Calu3 (cell line): ENCODE data around the gene EIF5A. TPM values are rescaled to one million over a fixed set of nuclear protein-coding genes. Genes with fewer than 3 reads are reported as not detected.

Experiments used
- BruUV-seq: library from RNA; stranded (reverse); fragments of 400-500 nt; replicated peaks from 2 replicates; lab custom pipeline; 2021; lab: Mats Ljungman, UMichigan
- CTCF ChIA-PET: fragments of 300-600 bp; sonication (Branson Sonifier 250); formaldehyde crosslinking; loops from one replicate; lab custom pipeline; 2022; ENCODE audit warnings: antibody characterized with exemption; lab: Charles Lee
- DNase-seq: peaks from one replicate; pipeline ENCODE4 v3.0.0; 2022
- H3K27ac Mint-ChIP-seq: one replicate; pipeline ENCODE4 v1.8.0; 2022; ENCODE audit warnings: mixed read lengths; ENCODE audit not compliant: unreplicated experiment
- H3K27me3 Mint-ChIP-seq: one replicate; pipeline ENCODE4 v1.8.0; 2022; ENCODE audit warnings: mixed read lengths; ENCODE audit not compliant: unreplicated experiment
- H3K36me3 Mint-ChIP-seq: one replicate; pipeline ENCODE4 v1.8.0; 2022; ENCODE audit warnings: mild to moderate bottlenecking, moderate library complexity, mixed read lengths; ENCODE audit not compliant: insufficient read depth, unreplicated experiment
- H3K4me1 Mint-ChIP-seq: one replicate; pipeline ENCODE4 v1.8.0; 2022; ENCODE audit warnings: mild to moderate bottlenecking, low read depth, mixed read lengths; ENCODE audit not compliant: unreplicated experiment
- H3K4me3 Mint-ChIP-seq: one replicate; pipeline ENCODE4 v1.8.0; 2022; ENCODE audit warnings: mild to moderate bottlenecking, low read depth, moderate library complexity, mixed read lengths; ENCODE audit not compliant: unreplicated experiment
- H3K9me3 Mint-ChIP-seq: one replicate; pipeline ENCODE4 v1.8.0; 2022; ENCODE audit warnings: low read depth, mixed read lengths; ENCODE audit not compliant: unreplicated experiment
- CTCF ChIP-seq: fragments of 200-600 bp; IDR thresholded peaks from one replicate; pipeline ENCODE4 v1.8.0; 2022; ENCODE audit warnings: antibody characterized with exemption; ENCODE audit not compliant: unreplicated experiment
- intact Hi-C: fragments of 100-400 bp; cut with micrococcal nuclease; formaldehyde crosslinking; loops from one replicate; pipeline ENCODE4 v1.10.0; 2022; ENCODE audit not compliant: unreplicated experiment
- total RNA-seq: library from RNA; stranded (reverse); gene quantifications from 2 replicates; pipeline ENCODE4 v1.2.3, GENCODE V29; 2022

Gene EIF5A
- total RNA-seq, 1 experiment from 2014 or later: 608 TPM

DNA sequence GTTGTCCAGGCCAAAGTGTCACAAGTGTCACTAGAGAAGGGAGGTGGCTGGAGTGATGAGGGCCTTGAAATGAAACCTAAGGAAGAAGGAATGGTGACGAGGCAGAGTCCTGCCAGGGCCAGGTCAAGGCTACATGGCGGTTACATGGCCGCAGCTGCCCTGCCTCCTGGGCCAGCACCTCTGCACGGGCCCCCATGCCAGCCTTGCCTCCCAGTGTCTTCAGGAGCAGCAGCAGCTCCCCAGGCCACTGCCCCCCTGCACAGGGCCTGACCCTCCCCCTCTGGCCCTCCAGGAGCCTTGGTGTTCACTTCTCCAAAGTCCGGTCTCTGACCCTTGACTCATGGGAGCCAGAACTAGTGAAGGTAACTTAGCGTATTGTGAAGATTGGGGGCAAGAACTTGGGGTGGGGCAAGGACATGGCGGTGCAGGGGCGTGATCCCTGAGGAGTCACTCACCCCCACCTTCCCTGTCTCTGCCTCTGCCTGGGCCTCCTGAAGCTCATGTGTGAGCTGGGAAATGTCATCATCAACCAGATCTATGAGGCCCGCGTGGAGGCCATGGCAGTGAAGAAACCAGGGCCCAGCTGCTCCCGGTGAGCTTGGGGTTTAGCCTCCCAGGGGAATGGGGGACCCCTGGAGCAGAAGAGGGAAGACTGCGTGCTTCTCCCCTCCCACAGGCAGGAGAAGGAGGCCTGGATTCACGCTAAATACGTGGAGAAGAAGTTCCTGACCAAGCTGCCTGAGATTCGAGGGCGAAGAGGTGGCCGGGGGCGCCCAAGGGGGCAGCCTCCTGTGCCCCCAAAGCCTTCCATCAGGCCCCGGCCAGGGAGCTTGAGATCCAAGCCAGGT, 40.4 kb downstream of the EIF5A start:
- H3K4me1 Mint-ChIP-seq: peaks cover 14% of the 10 kb centered on the region
- peaks cover 40% of the 10 kb centered on the region for H3K27me3 Mint-ChIP-seq
- DNase-seq: no peak
- H3K27ac Mint-ChIP-seq: peak overlapping the region; percentile 57
- intact Hi-C loops: loop anchor here (5.0 kb wide), 1 partner anchor 301 kb away; no protein-coding TSS in a partner anchor
- no peaks in the 10 kb centered on the region for H3K9me3 Mint-ChIP-seq
- peaks cover 60% of the 10 kb centered on the region for H3K36me3 Mint-ChIP-seq
- no peak overlapping the region for H3K4me3 Mint-ChIP-seq
- no TSS peak for BruUV-seq
- no peak for TF ChIP-seq CTCF
- CTCF ChIA-PET: interaction anchor here (0.6 kb wide), 1 partner anchor 100 kb away, joined by 4 read pairs; no protein-coding TSS in a partner anchor

GRCh38 chr17:7348478-7349242, 41.2 kb downstream of the EIF5A start:
- no peak for DNase-seq
- Mint-ChIP-seq H3K27me3 (peaks cover 33% of the 10 kb centered on the region), H3K9me3 (no peaks in the 10 kb centered on the region), H3K4me3 (no peak overlapping the region), H3K4me1 (peaks cover 17% of the 10 kb centered on the region), H3K36me3 (peaks cover 64% of the 10 kb centered on the region), H3K27ac (peak overlapping the region; percentile 57)
- CTCF ChIA-PET: interaction anchor here (0.6 kb wide), 1 partner anchor 101 kb away, joined by 4 read pairs; no protein-coding TSS in a partner anchor
- intact Hi-C loops: loop anchor here (5.0 kb wide), 1 partner anchor 301 kb away; no protein-coding TSS in a partner anchor
- no TSS peak for BruUV-seq
- TF ChIP-seq CTCF: no peak

- no peaks in the 10 kb centered on the region for H3K9me3 Mint-ChIP-seq
- H3K4me3 Mint-ChIP-seq: peak within 1 kb of the TSS; percentile 93
- peak; percentile 94 for DNase-seq
- H3K36me3 Mint-ChIP-seq: peaks cover 55% of the 10 kb centered on the region
- no TSS peak for BruUV-seq
- H3K4me1 Mint-ChIP-seq: peaks cover 28% of the 10 kb centered on the region
- CTCF ChIA-PET: interaction anchor here (1.4 kb wide), 1 partner anchor 52 kb away, joined by 3 read pairs; the partner anchor contains the start of gene TMEM256
- TF ChIP-seq CTCF: no peak
- intact Hi-C loops: loop anchor here (5.0 to 10.0 kb wide), 2 partner anchors 85 to 333 kb away; partner anchors contain the start of genes FGF11, TMEM102, TP53 and WRAP53
- H3K27ac Mint-ChIP-seq: peak within 1 kb of the TSS; percentile 95
- peaks cover 20% of the 10 kb centered on the region for H3K27me3 Mint-ChIP-seq
These were observed 44.5 kb downstream of the EIF5A start, which contains the start of gene KCTD11 for GRCh38 chr17:7351665-7352502. Gene KCTD11, plus strand, starts transcription at chr17:7352162.
